ENCODE data around the gene RPL11.
"Not testable (repeated sequence)": the region's sequence is repeated elsewhere in the genome, so short reads cannot be mapped to it uniquely, and the experiment has no call there.

Gene RPL11

GRCh38 chr1:23691499-23692307, at the start of gene RPL11:
RPL11 (plus strand) TSS chr1:23691806; CDS start chr1:23691824, 18 bp downstream.
- DNase-seq (ENCODE audit: extremely low read depth, low read depth): peak; percentile 92
- TF ChIP-seq, protein P1, sequence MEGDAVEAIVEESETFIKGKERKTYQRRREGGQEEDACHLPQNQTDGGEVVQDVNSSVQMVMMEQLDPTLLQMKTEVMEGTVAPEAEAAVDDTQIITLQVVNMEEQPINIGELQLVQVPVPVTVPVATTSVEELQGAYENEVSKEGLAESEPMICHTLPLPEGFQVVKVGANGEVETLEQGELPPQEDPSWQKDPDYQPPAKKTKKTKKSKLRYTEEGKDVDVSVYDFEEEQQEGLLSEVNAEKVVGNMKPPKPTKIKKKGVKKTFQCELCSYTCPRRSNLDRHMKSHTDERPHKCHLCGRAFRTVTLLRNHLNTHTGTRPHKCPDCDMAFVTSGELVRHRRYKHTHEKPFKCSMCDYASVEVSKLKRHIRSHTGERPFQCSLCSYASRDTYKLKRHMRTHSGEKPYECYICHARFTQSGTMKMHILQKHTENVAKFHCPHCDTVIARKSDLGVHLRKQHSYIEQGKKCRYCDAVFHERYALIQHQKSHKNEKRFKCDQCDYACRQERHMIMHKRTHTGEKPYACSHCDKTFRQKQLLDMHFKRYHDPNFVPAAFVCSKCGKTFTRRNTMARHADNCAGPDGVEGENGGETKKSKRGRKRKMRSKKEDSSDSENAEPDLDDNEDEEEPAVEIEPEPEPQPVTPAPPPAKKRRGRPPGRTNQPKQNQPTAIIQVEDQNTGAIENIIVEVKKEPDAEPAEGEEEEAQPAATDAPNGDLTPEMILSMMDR (IDR thresholded peaks at IDR 0.05; ENCODE audit: low read depth, low read length): peak; percentile 79

DNA sequence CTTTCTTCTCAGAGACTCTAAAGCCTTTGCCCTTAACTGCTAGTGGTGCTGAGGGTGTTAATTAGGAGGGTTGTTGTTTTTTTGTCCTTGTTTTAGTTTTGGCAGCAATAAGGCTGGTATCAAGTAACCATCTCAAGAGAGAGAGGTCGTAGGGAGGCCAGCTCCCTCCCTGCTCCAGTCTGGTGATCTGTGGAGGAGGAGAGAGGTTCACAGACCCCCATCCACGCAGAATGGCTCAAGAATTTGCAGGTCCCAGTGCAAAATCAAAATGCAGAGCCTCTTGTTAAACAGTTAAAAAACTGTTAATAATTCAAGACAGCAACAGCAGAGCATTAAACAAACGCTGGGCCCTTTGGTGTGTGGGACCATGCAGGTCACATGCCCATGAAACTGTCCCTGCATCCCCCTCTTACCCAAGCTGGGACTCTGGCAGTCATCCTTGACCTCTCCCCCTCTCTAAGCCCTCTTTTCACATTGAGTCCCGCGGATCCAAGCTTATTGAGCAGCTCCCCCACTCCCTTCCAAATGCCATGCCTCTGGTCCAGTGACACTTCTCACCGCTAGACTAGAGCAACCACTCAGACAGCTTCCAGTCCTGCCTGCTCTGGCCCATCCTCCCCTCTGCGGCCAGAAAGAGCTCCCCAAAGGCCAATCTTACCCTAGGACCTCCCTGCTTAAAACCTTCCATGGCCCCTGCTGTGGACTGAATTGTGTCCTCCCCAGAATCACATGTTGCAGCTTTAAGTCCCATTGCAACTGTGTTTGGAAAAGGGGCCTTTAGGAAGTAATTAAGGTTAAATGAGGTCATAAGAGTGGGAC, 47.7 kb upstream of the RPL11 start:
- DNase-seq (ENCODE audit: extremely low read depth, low read depth): no peak
- TF ChIP-seq, protein P1 (IDR thresholded peaks at IDR 0.05; ENCODE audit: low read depth, low read length): no peak

- TF ChIP-seq, protein P1 (IDR thresholded peaks at IDR 0.05; ENCODE audit: low read depth, low read length): no peak
- DNase-seq (ENCODE audit: extremely low read depth, low read depth): no peak
Measured at GRCh38 chr1:23644555-23644866, 47.1 kb upstream of the RPL11 start.

- TF ChIP-seq, protein P1 (IDR thresholded peaks at IDR 0.05; ENCODE audit: low read depth, low read length): no peak
- DNase-seq (ENCODE audit: extremely low read depth, low read depth): no peak
Measured at GRCh38 chr1:23645338-23645737, 46.3 kb upstream of the RPL11 start.

GRCh38 chr1:23646091-23646490, 45.5 kb upstream of the RPL11 start:
- TF ChIP-seq, protein P1 (IDR thresholded peaks at IDR 0.05; ENCODE audit: low read depth, low read length): no peak
- no peak for DNase-seq (ENCODE audit: extremely low read depth, low read depth)

DNA sequence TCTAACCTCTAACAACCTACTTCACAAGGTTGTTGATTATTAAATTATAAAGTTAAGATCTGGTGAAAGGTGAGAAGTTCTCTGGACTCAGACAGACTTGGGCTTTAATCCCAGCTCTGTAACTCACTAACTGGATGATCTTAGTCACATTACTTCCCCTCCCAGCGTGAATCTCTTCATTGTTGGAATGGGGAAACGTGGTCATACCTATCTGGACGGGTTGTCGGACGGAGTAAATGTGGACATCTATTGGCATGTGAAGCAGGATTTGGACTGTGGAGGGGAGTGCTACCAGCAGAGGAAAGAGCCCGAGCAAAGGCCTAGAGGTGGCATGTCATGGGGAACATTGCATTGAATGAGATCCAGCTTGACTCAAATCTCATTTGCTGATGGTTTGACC, 45.1 kb upstream of the RPL11 start:
- TF ChIP-seq, protein P1 (IDR thresholded peaks at IDR 0.05; ENCODE audit: low read depth, low read length): no peak
- DNase-seq (ENCODE audit: extremely low read depth, low read depth): no peak

DNA sequence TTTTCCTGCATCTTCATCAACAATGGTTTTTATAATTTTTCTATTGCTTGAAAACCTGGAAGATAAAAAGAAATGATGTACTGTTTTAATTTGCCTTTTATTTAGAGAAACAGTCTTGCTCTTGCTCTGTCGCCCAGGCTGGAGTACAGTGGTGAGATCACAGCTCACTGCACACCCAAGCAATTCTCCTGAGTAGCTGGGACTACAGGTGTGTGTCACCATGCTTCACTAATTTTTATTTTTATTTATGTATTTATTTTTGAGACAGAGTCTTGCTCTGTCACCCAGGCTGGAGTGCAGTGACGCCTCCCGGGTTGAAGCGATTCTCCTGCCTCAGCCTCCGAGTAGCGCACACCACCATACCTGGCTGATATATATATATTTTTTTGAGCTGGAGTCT, 43.0 kb upstream of the RPL11 start:
- TF ChIP-seq, protein P1 (IDR thresholded peaks at IDR 0.05; ENCODE audit: low read depth, low read length): no peak
- no peak for DNase-seq (ENCODE audit: extremely low read depth, low read depth)

DNA sequence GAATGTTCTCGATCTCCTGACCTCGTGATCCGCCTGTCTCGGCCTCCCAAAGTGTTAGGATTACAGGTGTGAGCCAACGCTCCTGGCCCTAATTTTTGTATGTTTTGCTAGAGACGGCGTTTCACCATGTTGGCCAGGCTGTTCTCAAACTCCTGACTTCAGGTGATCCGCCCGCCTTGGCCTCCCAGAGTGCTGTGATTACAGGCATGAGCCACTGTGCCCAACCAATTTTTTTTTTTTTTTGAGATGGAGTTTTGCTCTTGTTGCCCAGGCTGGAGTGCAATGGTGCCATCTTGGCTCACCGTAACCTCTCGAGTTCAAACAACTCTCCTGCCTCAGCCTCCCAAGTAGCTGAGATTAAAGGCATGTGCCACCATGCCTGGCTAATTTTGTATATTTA, 42.4 kb upstream of the RPL11 start:
- DNase-seq (ENCODE audit: extremely low read depth, low read depth): not testable (repeated sequence)
